ENCODE data around the gene TXNIP.

TXNIP gene

GRCh38 chr1:146021622-146022402 lies 25.4 kb upstream of the TXNIP start, which contains the start of gene HJV:
Gene HJV (minus strand): TSS chr1:146021735. CDS start chr1:146020231, 1,504 bp downstream.
- no peak within 1 kb of the TSS for H2AFZ ChIP-seq (ENCODE audit: low read depth, low read length)
- peaks cover 43% of the 10 kb centered on the region for H3K27me3 ChIP-seq (ENCODE audit: insufficient read depth, low read length)
- no peaks in the 10 kb centered on the region for H3K4me1 ChIP-seq (ENCODE audit: insufficient read depth, low read length)

GRCh38 chr1:146021050-146021445 lies 24.7 kb upstream of the TXNIP start:
- H3K9me3 ChIP-seq (ENCODE audit: low read length): peaks cover 3% of the 10 kb centered on the region
- H3K36me3 ChIP-seq (ENCODE audit: insufficient read depth, low read length): no peaks in the 10 kb centered on the region
- H2AFZ ChIP-seq (ENCODE audit: low read depth, low read length): no peak overlapping the region
- H3K4me1 ChIP-seq (ENCODE audit: insufficient read depth, low read length): no peaks in the 10 kb centered on the region
- H3K4me3 ChIP-seq (ENCODE audit: low read length): no peak overlapping the region
- H3K27me3 ChIP-seq (ENCODE audit: insufficient read depth, low read length): peaks cover 46% of the 10 kb centered on the region

More at GRCh38 chr1:146021622-146022402, 25.4 kb upstream of the TXNIP start, which contains the start of gene HJV:
- no peaks in the 10 kb centered on the region for H3K36me3 ChIP-seq (ENCODE audit: insufficient read depth, low read length)
- no peak within 1 kb of the TSS for H3K4me3 ChIP-seq (ENCODE audit: low read length)
- peaks cover 3% of the 10 kb centered on the region for H3K9me3 ChIP-seq (ENCODE audit: low read length)

GRCh38 chr1:146020058-146021049 lies 24.0 kb upstream of the TXNIP start:
- no peaks in the 10 kb centered on the region for H3K36me3 ChIP-seq (ENCODE audit: insufficient read depth, low read length)
- H2AFZ ChIP-seq (ENCODE audit: low read depth, low read length): no peak overlapping the region
- H3K9me3 ChIP-seq (ENCODE audit: low read length): peaks cover 3% of the 10 kb centered on the region
- H3K4me1 ChIP-seq (ENCODE audit: insufficient read depth, low read length): no peaks in the 10 kb centered on the region
- H3K27me3 ChIP-seq (ENCODE audit: insufficient read depth, low read length): peaks cover 48% of the 10 kb centered on the region
- H3K4me3 ChIP-seq (ENCODE audit: low read length): no peak overlapping the region

- H3K9me3 ChIP-seq (ENCODE audit: low read length): peaks cover 3% of the 10 kb centered on the region
- no peaks in the 10 kb centered on the region for H3K36me3 ChIP-seq (ENCODE audit: insufficient read depth, low read length)
- H3K4me1 ChIP-seq (ENCODE audit: insufficient read depth, low read length): no peaks in the 10 kb centered on the region
- peaks cover 48% of the 10 kb centered on the region for H3K27me3 ChIP-seq (ENCODE audit: insufficient read depth, low read length)
- H2AFZ ChIP-seq (ENCODE audit: low read depth, low read length): no peak overlapping the region
- no peak overlapping the region for H3K4me3 ChIP-seq (ENCODE audit: low read length)
These were observed 23.1 kb upstream of the TXNIP start for GRCh38 chr1:146019231-146020057.

- Histone ChIP-seq H3K27me3 (ENCODE audit: insufficient read depth, low read length) (peaks cover 48% of the 10 kb centered on the region), H3K9me3 (ENCODE audit: low read length) (peaks cover 3% of the 10 kb centered on the region), H3K36me3 (ENCODE audit: insufficient read depth, low read length) (no peaks in the 10 kb centered on the region), H3K4me1 (ENCODE audit: insufficient read depth, low read length) (peaks cover 3% of the 10 kb centered on the region), H3K4me3 (ENCODE audit: low read length) (no peak overlapping the region), H2AFZ (ENCODE audit: low read depth, low read length) (no peak overlapping the region)
These were observed 20.5 kb upstream of the TXNIP start for GRCh38 chr1:146016891-146017290.

GRCh38 chr1:146013559-146013922 lies 17.2 kb upstream of the TXNIP start:
- Histone ChIP-seq H3K9me3 (ENCODE audit: low read length) (no peaks in the 10 kb centered on the region), H3K4me1 (ENCODE audit: insufficient read depth, low read length) (peaks cover 3% of the 10 kb centered on the region), H3K4me3 (ENCODE audit: low read length) (no peak overlapping the region), H2AFZ (ENCODE audit: low read depth, low read length) (no peak overlapping the region), H3K36me3 (ENCODE audit: insufficient read depth, low read length) (no peaks in the 10 kb centered on the region), H3K27me3 (ENCODE audit: insufficient read depth, low read length) (peaks cover 21% of the 10 kb centered on the region)

GRCh38 chr1:146012703-146013558 lies 16.6 kb upstream of the TXNIP start:
- H2AFZ ChIP-seq (ENCODE audit: low read depth, low read length): no peak overlapping the region
- H3K4me3 ChIP-seq (ENCODE audit: low read length): no peak overlapping the region
- H3K9me3 ChIP-seq (ENCODE audit: low read length): no peaks in the 10 kb centered on the region
- no peaks in the 10 kb centered on the region for H3K36me3 ChIP-seq (ENCODE audit: insufficient read depth, low read length)
- H3K4me1 ChIP-seq (ENCODE audit: insufficient read depth, low read length): peaks cover 3% of the 10 kb centered on the region
- peaks cover 15% of the 10 kb centered on the region for H3K27me3 ChIP-seq (ENCODE audit: insufficient read depth, low read length)

- Histone ChIP-seq H3K27me3 (ENCODE audit: insufficient read depth, low read length) (no peaks in the 10 kb centered on the region), H3K36me3 (ENCODE audit: insufficient read depth, low read length) (no peaks in the 10 kb centered on the region), H3K4me3 (ENCODE audit: low read length) (no peak overlapping the region), H3K9me3 (ENCODE audit: low read length) (no peaks in the 10 kb centered on the region), H2AFZ (ENCODE audit: low read depth, low read length) (no peak overlapping the region), H3K4me1 (ENCODE audit: insufficient read depth, low read length) (peaks cover 3% of the 10 kb centered on the region)
These were observed 13.9 kb upstream of the TXNIP start for GRCh38 chr1:146010126-146010738.

- no peaks in the 10 kb centered on the region for H3K9me3 ChIP-seq (ENCODE audit: low read length)
- H3K4me1 ChIP-seq (ENCODE audit: insufficient read depth, low read length): no peaks in the 10 kb centered on the region
- H3K4me3 ChIP-seq (ENCODE audit: low read length): no peak overlapping the region
- no peaks in the 10 kb centered on the region for H3K36me3 ChIP-seq (ENCODE audit: insufficient read depth, low read length)
- no peaks in the 10 kb centered on the region for H3K27me3 ChIP-seq (ENCODE audit: insufficient read depth, low read length)
- no peak overlapping the region for H2AFZ ChIP-seq (ENCODE audit: low read depth, low read length)
These were observed 11.2 kb upstream of the TXNIP start for GRCh38 chr1:146007489-146008133.

GRCh38 chr1:146001709-146002108 lies 5.3 kb upstream of the TXNIP start:
- no peak overlapping the region for H3K4me3 ChIP-seq (ENCODE audit: low read length)
- no peak overlapping the region for H2AFZ ChIP-seq (ENCODE audit: low read depth, low read length)
- no peaks in the 10 kb centered on the region for H3K36me3 ChIP-seq (ENCODE audit: insufficient read depth, low read length)
- H3K9me3 ChIP-seq (ENCODE audit: low read length): no peaks in the 10 kb centered on the region
- no peaks in the 10 kb centered on the region for H3K27me3 ChIP-seq (ENCODE audit: insufficient read depth, low read length)
- peaks cover 10% of the 10 kb centered on the region for H3K4me1 ChIP-seq (ENCODE audit: insufficient read depth, low read length)

GRCh38 chr1:145999321-146000024 lies 3.1 kb upstream of the TXNIP start:
- H3K4me1 ChIP-seq (ENCODE audit: insufficient read depth, low read length): peaks cover 13% of the 10 kb centered on the region
- H3K27me3 ChIP-seq (ENCODE audit: insufficient read depth, low read length): no peaks in the 10 kb centered on the region
- H2AFZ ChIP-seq (ENCODE audit: low read depth, low read length): no peak overlapping the region
- no peaks in the 10 kb centered on the region for H3K9me3 ChIP-seq (ENCODE audit: low read length)
- H3K4me3 ChIP-seq (ENCODE audit: low read length): no peak overlapping the region
- H3K36me3 ChIP-seq (ENCODE audit: insufficient read depth, low read length): peaks cover 9% of the 10 kb centered on the region
